GM19035 (cell line): ENCODE results near the gene SNX13.
A peak's percentile ranks its signal among the peaks of the same experiment; 100 is the strongest.

Experiments
- ATAC-seq: cut with Tn5 transposase; IDR thresholded peaks from one replicate; pipeline ENCODE4 v1.9.1; 2021; ENCODE audit not compliant: unreplicated experiment

The SNX13 gene

GRCh38 chr7:17940302-17940883 lies at the start of gene SNX13:
SNX13 (minus strand) TSS chr7:17940494; CDS start chr7:17940295, 199 bp downstream.
- peak; percentile 93 for ATAC-seq

- ATAC-seq = no peak
Measured at GRCh38 chr7:17989546-17989945, 49.3 kb upstream of the SNX13 start.

GRCh38 chr7:17988858-17989257 lies 48.6 kb upstream of the SNX13 start:
- ATAC-seq = no peak

GRCh38 chr7:17988141-17988540 lies 47.8 kb upstream of the SNX13 start:
- ATAC-seq = no peak

GRCh38 chr7:17986851-17987250 lies 46.6 kb upstream of the SNX13 start:
- ATAC-seq = no peak

- no peak for ATAC-seq
Measured at GRCh38 chr7:17985473-17986239, 45.4 kb upstream of the SNX13 start.

- no peak for ATAC-seq
Measured at GRCh38 chr7:17984288-17984687, 44.0 kb upstream of the SNX13 start.

- ATAC-seq = no peak
Measured at GRCh38 chr7:17983221-17984062, 43.1 kb upstream of the SNX13 start.

- no peak for ATAC-seq
Measured at GRCh38 chr7:17976952-17977351, 36.7 kb upstream of the SNX13 start.

GRCh38 chr7:17971411-17971810 lies 31.1 kb upstream of the SNX13 start:
- no peak for ATAC-seq

GRCh38 chr7:17968791-17969715 lies 28.8 kb upstream of the SNX13 start:
- ATAC-seq = no peak

GRCh38 chr7:17966706-17967105 lies 26.4 kb upstream of the SNX13 start:
- no peak for ATAC-seq

- no peak for ATAC-seq
Measured at GRCh38 chr7:17965603-17966002, 25.3 kb upstream of the SNX13 start.

- no peak for ATAC-seq
Measured at GRCh38 chr7:17963281-17963680, 23.0 kb upstream of the SNX13 start.

- no peak for ATAC-seq
Measured at GRCh38 chr7:17962652-17963051, 22.4 kb upstream of the SNX13 start.

- no peak for ATAC-seq
Measured at GRCh38 chr7:17957871-17958270, 17.6 kb upstream of the SNX13 start.

GRCh38 chr7:17952387-17952786 lies 12.1 kb upstream of the SNX13 start:
- ATAC-seq = peak; percentile 100

- no peak for ATAC-seq
Measured at GRCh38 chr7:17951742-17952254, 11.5 kb upstream of the SNX13 start.

GRCh38 chr7:17948526-17949238 lies 8.4 kb upstream of the SNX13 start:
- ATAC-seq = no peak

- no peak for ATAC-seq
Measured at GRCh38 chr7:17947620-17948019, 7.3 kb upstream of the SNX13 start.
